K562 (cell line): ENCODE data around the gene EYA3. TPM values are rescaled to one million over a fixed set of nuclear protein-coding genes. Genes with fewer than 3 reads are reported as not detected.
A peak's percentile ranks its signal among the peaks of the same experiment; 100 is the strongest.

Source experiments
- ADNP ChIP-seq: fragments of 200-800 bp; sonication (Bioruptor generic); IDR thresholded peaks from 2 replicates; pipeline ENCODE4 v1.6.1; 2016; ENCODE audit warnings: missing genetic modification characterization, missing compliant biosample characterization
- BCOR ChIP-seq: fragments of 450-650 bp; IDR thresholded peaks from 2 replicates; pipeline ENCODE4 v1.6.1; 2016
- CTBP1 ChIP-seq: fragments of 450-650 bp; IDR thresholded peaks from 2 replicates; pipeline ENCODE4 v1.6.1; 2016; ENCODE audit warnings: borderline replicate concordance
- DDX20 ChIP-seq: fragments of 450-650 bp; IDR thresholded peaks from 2 replicates; pipeline ENCODE4 v1.6.1; 2016; ENCODE audit warnings: missing genetic modification characterization, low read depth, mild to moderate bottlenecking, missing compliant biosample characterization, moderate library complexity
- DEAF1 ChIP-seq: fragments of 450-650 bp; formaldehyde crosslinking; IDR thresholded peaks from 2 replicates; pipeline ENCODE4 v1.4.0; 2020; ENCODE audit warnings: mild to moderate bottlenecking, moderate library complexity
- FOS ChIP-seq: IDR thresholded peaks from 3 replicates; pipeline ENCODE4 v1.6.1; 2011; ENCODE audit not compliant: insufficient read length; ENCODE audit errors: extremely low read depth
- HCFC1 ChIP-seq: IDR thresholded peaks from 2 replicates; pipeline ENCODE4 v1.6.1; 2012; ENCODE audit warnings: low read depth, low read length, improper control_type of control experiment
- HNRNPL ChIP-seq: fragments of 200-400 bp; formaldehyde crosslinking; IDR thresholded peaks from 2 replicates; pipeline ENCODE4 v1.6.1; 2017; ENCODE audit warnings: low read depth, mild to moderate bottlenecking, low read length
- KLF10 ChIP-seq: fragments of 250-450 bp; sonication (Bioruptor Pico); IDR thresholded peaks from 2 replicates; pipeline ENCODE4 v1.6.1; 2021; ENCODE audit warnings: matching md5 sums
- LCOR ChIP-seq: sonication (generic); formaldehyde crosslinking; IDR thresholded peaks from 2 replicates; pipeline ENCODE4 v1.8.0; 2022; ENCODE audit warnings: mild to moderate bottlenecking, missing genetic modification reagents
- NCOA1 ChIP-seq: fragments of 450-650 bp; IDR thresholded peaks from 2 replicates; pipeline ENCODE4 v1.6.1; 2016; ENCODE audit warnings: low read depth
- NR2C1 ChIP-seq, 2 experiments: fragments of 450-650 bp; IDR thresholded peaks; 2 replicates each; pipeline ENCODE4 v1.6.1; 2017; ENCODE audit warnings: mild to moderate bottlenecking in 2 of 2, antibody characterized with exemption in 1 of 2, inconsistent platforms in 1 of 2, missing compliant biosample characterization in 1 of 2, missing genetic modification characterization in 1 of 2
- RB1 ChIP-seq: fragments of 450-650 bp; IDR thresholded peaks from 2 replicates; pipeline ENCODE4 v1.6.1; 2017; ENCODE audit warnings: low read depth, mild to moderate bottlenecking
- RBBP5 ChIP-seq: fragments of 200-600 bp; sonication (generic); IDR thresholded peaks from 2 replicates; pipeline ENCODE4 v1.6.1; 2012; ENCODE audit warnings: borderline replicate concordance, mild to moderate bottlenecking, low read length, control low read depth, inconsistent platforms; ENCODE audit not compliant: insufficient read depth, poor library complexity, severe bottlenecking
- RFX1 ChIP-seq: fragments of 450-650 bp; IDR thresholded peaks from 2 replicates; pipeline ENCODE4 v1.6.1; 2016; ENCODE audit warnings: mild to moderate bottlenecking, moderate library complexity
- SOX6 ChIP-seq: fragments of 450-650 bp; IDR thresholded peaks from 2 replicates; pipeline ENCODE4 v1.6.1; 2014; ENCODE audit warnings: mild to moderate bottlenecking
- TBP ChIP-seq: optimal IDR thresholded peaks from 2 replicates; pipeline ENCODE3; 2011; ENCODE audit warnings: low read depth, low read length, improper control_type of control experiment
- ZNF23 ChIP-seq: fragments of 250-450 bp; sonication (Bioruptor Pico); IDR thresholded peaks from 2 replicates; pipeline ENCODE4 v1.4.0; 2020; ENCODE audit warnings: mild to moderate bottlenecking
- polyA plus RNA-seq, 8 experiments: library from polyadenylated mRNA; depleted of rRNA in 4 of 8; stranded (reverse) in 5 of 8; unstranded in 3 of 8; fragments of >200 nt; fragmentation: Nextera tagmentation in 2 of 8; fragmentation: Illumina TruSeq in 1 of 8; extraction: Ambion mirVana in 2 of 8; extraction: Trizol in 1 of 8; gene quantifications; 2 replicates each; pipeline versions ENCODE4 v1.2.1 to v1.2.3, GENCODE V29; 2011 to 2014; ENCODE audit warnings: inconsistent platforms in 1 of 8, missing spikeins in 1 of 8
- total RNA-seq, 7 experiments: library from RNA; depleted of rRNA in 6 of 7; stranded (reverse); fragments of >200 nt in 6 of 7; fragmentation: Illumina TruSeq in 2 of 7; extraction: Trizol in 2 of 7; gene quantifications; 2 replicates each; pipeline versions ENCODE4 v1.2.1 to v1.2.3, GENCODE V29; 2011 to 2021; ENCODE audit warnings: low replicate concordance in 1 of 7
- TF ChIP-seq, protein P1 (sequence below), 2 experiments: fragments of 450-650 bp; IDR thresholded peaks; 2 replicates each; pipeline ENCODE4 v1.6.1; 2018; ENCODE audit warnings: mild to moderate bottlenecking in 2 of 2, low read depth in 1 of 2; ENCODE audit not compliant: partially characterized antibody in 2 of 2
- TF ChIP-seq, protein P2 (sequence below): fragments of 200-800 bp; sonication (Bioruptor generic); IDR thresholded peaks from 2 replicates; pipeline ENCODE4 v1.6.1; 2017; ENCODE audit warnings: missing genetic modification characterization, missing compliant biosample characterization
- TF ChIP-seq, protein P3 (sequence below): fragments of 450-650 bp; IDR thresholded peaks from 2 replicates; pipeline ENCODE4 v1.6.1; 2016; ENCODE audit warnings: missing biosample characterization, missing genetic modification characterization

The EYA3 gene
- total and polyA plus RNA-seq, 9 of the 15 experiments (the other 6 are each of a cell fraction or from before 2014, with no cell fraction given), result 21.7 to 64.0 (median 43.6) TPM

DNA sequence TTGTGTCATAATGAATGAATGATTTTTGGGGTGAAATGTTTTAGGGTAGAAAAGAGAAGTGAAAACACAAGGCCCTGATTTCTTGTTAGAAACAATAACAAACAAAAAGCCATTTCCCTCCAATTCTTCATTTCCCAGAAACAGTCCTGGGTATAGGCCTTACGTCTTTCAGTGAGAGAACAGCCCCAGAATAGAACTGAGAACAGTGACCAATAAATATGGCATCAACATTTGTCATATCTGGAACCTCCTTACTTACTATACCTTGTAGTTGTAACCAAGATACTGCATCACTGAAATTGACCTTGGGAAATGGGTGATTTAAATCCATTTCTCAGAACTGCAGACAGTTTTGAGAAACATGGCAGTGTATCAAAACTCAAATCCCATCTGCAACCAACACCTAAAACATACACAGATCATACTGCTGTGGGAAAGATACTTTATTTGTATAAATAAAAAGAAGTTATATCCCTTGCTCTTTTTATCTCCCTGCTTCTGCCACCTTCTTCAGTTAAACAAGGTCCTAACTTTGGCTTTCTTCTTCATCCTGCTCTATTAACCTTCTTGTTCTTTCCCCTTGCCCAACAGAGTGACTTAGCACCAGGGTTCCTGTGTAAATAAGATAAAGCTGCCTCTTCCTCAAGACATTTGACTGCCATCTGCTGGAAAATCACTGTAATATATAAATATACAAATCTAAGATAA, 109.1 kb downstream of the EYA3 start (continued):
- TF ChIP-seq, protein P1, sequence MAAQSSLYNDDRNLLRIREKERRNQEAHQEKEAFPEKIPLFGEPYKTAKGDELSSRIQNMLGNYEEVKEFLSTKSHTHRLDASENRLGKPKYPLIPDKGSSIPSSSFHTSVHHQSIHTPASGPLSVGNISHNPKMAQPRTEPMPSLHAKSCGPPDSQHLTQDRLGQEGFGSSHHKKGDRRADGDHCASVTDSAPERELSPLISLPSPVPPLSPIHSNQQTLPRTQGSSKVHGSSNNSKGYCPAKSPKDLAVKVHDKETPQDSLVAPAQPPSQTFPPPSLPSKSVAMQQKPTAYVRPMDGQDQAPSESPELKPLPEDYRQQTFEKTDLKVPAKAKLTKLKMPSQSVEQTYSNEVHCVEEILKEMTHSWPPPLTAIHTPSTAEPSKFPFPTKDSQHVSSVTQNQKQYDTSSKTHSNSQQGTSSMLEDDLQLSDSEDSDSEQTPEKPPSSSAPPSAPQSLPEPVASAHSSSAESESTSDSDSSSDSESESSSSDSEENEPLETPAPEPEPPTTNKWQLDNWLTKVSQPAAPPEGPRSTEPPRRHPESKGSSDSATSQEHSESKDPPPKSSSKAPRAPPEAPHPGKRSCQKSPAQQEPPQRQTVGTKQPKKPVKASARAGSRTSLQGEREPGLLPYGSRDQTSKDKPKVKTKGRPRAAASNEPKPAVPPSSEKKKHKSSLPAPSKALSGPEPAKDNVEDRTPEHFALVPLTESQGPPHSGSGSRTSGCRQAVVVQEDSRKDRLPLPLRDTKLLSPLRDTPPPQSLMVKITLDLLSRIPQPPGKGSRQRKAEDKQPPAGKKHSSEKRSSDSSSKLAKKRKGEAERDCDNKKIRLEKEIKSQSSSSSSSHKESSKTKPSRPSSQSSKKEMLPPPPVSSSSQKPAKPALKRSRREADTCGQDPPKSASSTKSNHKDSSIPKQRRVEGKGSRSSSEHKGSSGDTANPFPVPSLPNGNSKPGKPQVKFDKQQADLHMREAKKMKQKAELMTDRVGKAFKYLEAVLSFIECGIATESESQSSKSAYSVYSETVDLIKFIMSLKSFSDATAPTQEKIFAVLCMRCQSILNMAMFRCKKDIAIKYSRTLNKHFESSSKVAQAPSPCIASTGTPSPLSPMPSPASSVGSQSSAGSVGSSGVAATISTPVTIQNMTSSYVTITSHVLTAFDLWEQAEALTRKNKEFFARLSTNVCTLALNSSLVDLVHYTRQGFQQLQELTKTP (IDR thresholded peaks at IDR 0.05; ENCODE audit: low read depth in 1 of 2, partially characterized antibody in 2 of 2), result peak; percentile 49 to 91
- TF ChIP-seq KLF10 (no peak), LCOR (CRISPR knock-in tag) (peak; percentile 91), CTBP1 (peak; percentile 64), FOS (no peak), HNRNPL (no peak), RB1 (no peak), BCOR (peak; percentile 56; the same call in 1 of the 2 replicates), HCFC1 (0 out of 2 replicates have a peak, but pooled peaks have one; percentile 24), TBP (no peak), ADNP (tag) (0 out of 2 replicates have a peak, but pooled peaks have one; percentile 25), RFX1 (peak; percentile 8; the same call in 1 of the 2 replicates), DDX20 (tag) (no peak), SOX6 (peak; percentile 86), NR2C1 (IDR thresholded peaks at IDR 0.05) (peak; percentile 49), NR2C1 (tag; IDR thresholded peaks at IDR 0.05) (no peak), NCOA1 (peak; percentile 82), ZNF23 (CRISPR knock-in tag) (no peak), RBBP5 (no peak), DEAF1 (CRISPR knock-in tag) (peak; percentile 93)
- TF ChIP-seq, protein P2, sequence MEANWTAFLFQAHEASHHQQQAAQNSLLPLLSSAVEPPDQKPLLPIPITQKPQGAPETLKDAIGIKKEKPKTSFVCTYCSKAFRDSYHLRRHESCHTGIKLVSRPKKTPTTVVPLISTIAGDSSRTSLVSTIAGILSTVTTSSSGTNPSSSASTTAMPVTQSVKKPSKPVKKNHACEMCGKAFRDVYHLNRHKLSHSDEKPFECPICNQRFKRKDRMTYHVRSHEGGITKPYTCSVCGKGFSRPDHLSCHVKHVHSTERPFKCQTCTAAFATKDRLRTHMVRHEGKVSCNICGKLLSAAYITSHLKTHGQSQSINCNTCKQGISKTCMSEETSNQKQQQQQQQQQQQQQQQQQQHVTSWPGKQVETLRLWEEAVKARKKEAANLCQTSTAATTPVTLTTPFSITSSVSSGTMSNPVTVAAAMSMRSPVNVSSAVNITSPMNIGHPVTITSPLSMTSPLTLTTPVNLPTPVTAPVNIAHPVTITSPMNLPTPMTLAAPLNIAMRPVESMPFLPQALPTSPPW, result peak; percentile 58
- TF ChIP-seq, protein P3, sequence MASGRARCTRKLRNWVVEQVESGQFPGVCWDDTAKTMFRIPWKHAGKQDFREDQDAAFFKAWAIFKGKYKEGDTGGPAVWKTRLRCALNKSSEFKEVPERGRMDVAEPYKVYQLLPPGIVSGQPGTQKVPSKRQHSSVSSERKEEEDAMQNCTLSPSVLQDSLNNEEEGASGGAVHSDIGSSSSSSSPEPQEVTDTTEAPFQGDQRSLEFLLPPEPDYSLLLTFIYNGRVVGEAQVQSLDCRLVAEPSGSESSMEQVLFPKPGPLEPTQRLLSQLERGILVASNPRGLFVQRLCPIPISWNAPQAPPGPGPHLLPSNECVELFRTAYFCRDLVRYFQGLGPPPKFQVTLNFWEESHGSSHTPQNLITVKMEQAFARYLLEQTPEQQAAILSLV (tag), result peak; percentile 77
